GM12875 (cell line): ENCODE data around the gene COA8.
"Not testable (repeated sequence)": the region's sequence is repeated elsewhere in the genome, so short reads cannot be mapped to it uniquely, and the experiment has no call there.

Source experiments
- H3K4me3 ChIP-seq: one replicate; pipeline ENCODE4 v1.5.1; 2011; ENCODE audit warnings: low read depth, low read length, control low read depth
- CTCF ChIP-seq: IDR thresholded peaks from 2 replicates; pipeline ENCODE4 v1.5.1; 2011; ENCODE audit warnings: low read depth, mild to moderate bottlenecking, control low read depth, inconsistent platforms, low read length, moderate library complexity, borderline replicate concordance; ENCODE audit not compliant: insufficient read depth

Gene COA8

GRCh38 chr14:103521951-103522563 lies 40.7 kb upstream of the COA8 start:
- peak overlapping the region; percentile 41 for H3K4me3 ChIP-seq
- no peak for TF ChIP-seq CTCF

- TF ChIP-seq CTCF: no peak
- H3K4me3 ChIP-seq: peak within 1 kb of the TSS; percentile 41
Observed at GRCh38 chr14:103522649-103523574, 39.8 kb upstream of the COA8 start, which contains the start of gene CKB. Gene CKB, minus strand, starts transcription at chr14:103522830. Its CDS starts 337 bp downstream, at chr14:103522493.

- no peak overlapping the region for H3K4me3 ChIP-seq
- no peak for TF ChIP-seq CTCF
Observed at GRCh38 chr14:103523575-103523954, 39.2 kb upstream of the COA8 start.

GRCh38 chr14:103524002-103524935 lies 38.5 kb upstream of the COA8 start:
- TF ChIP-seq CTCF: no peak
- no peak overlapping the region for H3K4me3 ChIP-seq

- H3K4me3 ChIP-seq: not testable (repeated sequence)
Observed at GRCh38 chr14:103525430-103526246, 37.1 kb upstream of the COA8 start.

GRCh38 chr14:103526247-103526913 lies 36.4 kb upstream of the COA8 start:
- no peak overlapping the region for H3K4me3 ChIP-seq
- no peak for TF ChIP-seq CTCF
